ENCODE data around the gene SLC25A30. TPM values are rescaled to one million over a fixed set of nuclear protein-coding genes. Genes with fewer than 3 reads are reported as not detected.
"Not testable (repeated sequence)": the region's sequence is repeated elsewhere in the genome, so short reads cannot be mapped to it uniquely, and the experiment has no call there.

Gene SLC25A30
- total and polyA plus RNA-seq, 7 experiments from 2014 or later: 1.7 to 29.4 (median 19.3) TPM

DNA sequence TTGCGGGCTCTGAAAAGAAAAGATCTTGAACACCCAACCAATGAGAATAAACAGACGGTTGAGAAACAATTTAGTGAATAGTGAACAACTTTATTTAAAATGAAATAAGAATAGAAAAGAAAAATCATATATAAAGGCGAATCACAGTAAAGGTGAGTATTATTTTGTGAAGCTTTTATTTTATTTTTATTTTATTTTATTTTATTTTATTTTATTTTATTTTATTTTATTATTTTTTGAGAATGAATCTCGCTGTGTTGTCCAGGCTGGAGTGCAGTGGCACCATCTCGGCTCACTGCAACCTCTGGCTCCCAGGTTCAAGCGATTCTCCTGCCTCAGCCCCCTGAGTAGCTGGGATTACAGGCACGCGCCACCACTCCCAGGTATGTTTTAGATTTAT is 74.1 kb downstream of the SLC25A30 start:
- Histone ChIP-seq H3K36me3 (ENCODE audit: control insufficient read depth in 2 of 3, insufficient read depth in 3 of 3, low read length in 3 of 3) (peaks cover 9 to 37% (median 10%) of the 10 kb centered on the region in 3 experiments), H3K4me1 (ENCODE audit: control insufficient read depth in 2 of 2, insufficient read depth in 2 of 2, low read length in 2 of 2) (peaks cover 17 to 23% of the 10 kb centered on the region in 2 donors)
- not testable (repeated sequence) for DNase-seq; H3K27me3 ChIP-seq (ENCODE audit: control insufficient read depth in 2 of 2, insufficient read depth in 2 of 2, low read length in 2 of 2); H3K27me3 Mint-ChIP-seq; H3K4me3 Mint-ChIP-seq; H3K27ac ChIP-seq (ENCODE audit: low read depth, low read length); H3K27ac Mint-ChIP-seq; ATAC-seq; H3K9me3 Mint-ChIP-seq; H3K9me3 ChIP-seq (ENCODE audit: control insufficient read depth in 2 of 3, low read length in 3 of 3); H3K4me3 ChIP-seq (ENCODE audit: low read length)
- Mint-ChIP-seq H3K36me3 (peaks cover 5 to 29% (median 27%) of the 10 kb centered on the region in 5 donors), H3K4me1 (peaks cover 17 to 41% (median 33%) of the 10 kb centered on the region in 7 donors)
- CTCF ChIA-PET: interaction anchor here (0.8 kb wide), 1 partner anchor 295 kb away, joined by 3 read pairs; no protein-coding TSS in a partner anchor
- POLR2A ChIA-PET: interaction anchor here (1.1 kb wide), 2 partner anchors 11 to 53 kb away, joined by 3 read pairs; no protein-coding TSS in a partner anchor
- intact Hi-C loops (cut with micrococcal nuclease): loop anchor here (5.0 to 10.0 kb wide), 2 partner anchors 708 to 1069 kb away; partner anchors contain the start of gene ZC3H13 (in 1 of the 2)

Other genes starting within 250 kb of the SLC25A30 start
- not detected for gene KCTD4, start 217.3 kb downstream of the SLC25A30 start, total RNA-seq
- gene KCTD4, start 217.3 kb downstream of the SLC25A30 start, polyA plus RNA-seq: not detected
- over 10,000 TPM in 2 of 5 experiments, 1,000 to 10,000 TPM in 3; 4,230 to 13,134 (median 7,796) TPM for gene TPT1, start 77.2 kb downstream of the SLC25A30 start, total RNA-seq
- 1,000 to 10,000 TPM; 3,943 to 4,894 TPM for gene TPT1, start 77.2 kb downstream of the SLC25A30 start, polyA plus RNA-seq
- 10 to 100 TPM; 29.7 to 50.1 (median 43.4) TPM for gene COG3, start 46.6 kb upstream of the SLC25A30 start, total RNA-seq
- gene COG3, start 46.6 kb upstream of the SLC25A30 start, polyA plus RNA-seq: 10 to 100 TPM; 26.5 to 31.2 TPM
- not detected for gene ERICH6B, start 197.4 kb upstream of the SLC25A30 start, total RNA-seq
- not detected for gene ERICH6B, start 197.4 kb upstream of the SLC25A30 start, polyA plus RNA-seq

All from naive thymus-derived CD4-positive, alpha-beta T cell (primary cell).